GM12892 (cell line): ENCODE data around the gene ME3.

Experiments used
- POLR2AphosphoS5 ChIP-seq: IDR thresholded peaks from 2 replicates; pipeline ENCODE4 v1.6.1; 2011; ENCODE audit warnings: low read depth, low read length, control low read depth
- TAF1 ChIP-seq: IDR thresholded peaks from 2 replicates; pipeline ENCODE4 v1.6.1; 2011; ENCODE audit warnings: low read depth, mild to moderate bottlenecking, control low read depth, low read length, borderline replicate concordance

DNA sequence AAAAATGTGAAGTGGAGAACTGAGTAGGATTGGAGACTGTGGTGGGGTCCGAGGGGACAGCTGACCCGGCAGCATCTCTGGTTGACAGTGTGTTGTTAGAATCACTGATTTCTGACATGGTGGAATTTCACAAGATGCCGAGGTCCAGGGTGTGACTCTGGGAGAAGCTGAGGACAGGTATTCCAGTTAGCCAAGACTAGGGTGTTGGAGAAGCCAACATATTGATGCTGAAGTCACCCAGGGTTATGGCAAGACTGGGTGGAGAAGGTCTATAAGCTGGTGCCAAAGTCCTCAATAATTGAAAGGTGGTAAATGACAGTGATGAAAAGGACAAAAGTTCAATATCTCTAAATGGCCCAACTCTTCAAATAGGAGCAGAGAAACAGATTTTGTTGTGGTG, 86.1 kb downstream of the ME3 start:
- TF ChIP-seq POLR2AphosphoS5 (no peak), TAF1 (no peak)
